ENCODE results near the gene GRK7. TPM values are rescaled to one million over a fixed set of nuclear protein-coding genes. Genes with fewer than 3 reads are reported as not detected.
A peak's percentile ranks its signal among the peaks of the same experiment; 100 is the strongest.

Gene GRK7
- total and polyA plus RNA-seq, 2 of the 13 experiments (the other 11 are each of a cell fraction or from before 2014, with no cell fraction given), result not detected

DNA sequence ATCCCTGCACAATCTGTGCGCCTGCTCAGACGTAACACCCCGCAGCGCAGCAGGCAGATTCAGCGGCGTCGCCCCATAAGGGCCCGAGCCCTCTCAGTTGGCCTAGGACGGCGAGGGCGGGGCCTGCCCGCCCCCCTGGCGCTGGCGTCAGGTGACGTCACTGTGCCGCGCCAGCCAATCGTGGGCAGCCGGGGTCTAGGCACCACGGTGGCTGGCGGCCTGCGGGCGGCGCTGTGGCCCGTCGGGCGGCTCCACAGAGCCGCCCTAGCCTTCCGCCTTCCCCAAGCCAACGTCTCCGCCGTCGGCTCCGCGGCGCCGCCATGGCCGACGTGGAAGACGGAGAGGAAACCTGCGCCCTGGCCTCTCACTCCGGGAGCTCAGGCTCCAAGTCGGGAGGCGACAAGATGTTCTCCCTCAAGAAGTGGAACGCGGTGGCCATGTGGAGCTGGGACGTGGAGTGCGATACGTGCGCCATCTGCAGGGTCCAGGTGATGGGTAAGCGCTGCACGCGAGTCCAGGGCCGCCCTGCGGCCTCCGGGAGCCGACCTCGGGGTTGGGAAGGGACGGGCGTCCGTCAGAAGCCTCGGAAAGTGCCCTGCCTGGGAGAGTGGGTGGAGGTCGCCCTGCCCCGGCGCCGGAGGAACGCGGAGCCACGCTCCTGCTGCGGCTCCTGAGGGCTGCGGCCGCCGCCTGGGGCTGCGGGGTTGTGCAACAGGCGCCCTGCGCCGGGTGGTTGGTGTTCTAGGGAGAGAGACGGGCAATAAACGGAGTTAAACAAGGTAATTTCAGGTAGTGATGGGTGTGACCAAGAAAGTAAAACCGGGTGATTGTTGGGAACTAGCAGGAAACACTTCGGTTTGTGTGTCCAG lies 25.0 kb upstream of the GRK7 start, which contains the start of gene RNF7 (continued):
- TF ChIP-seq ZSCAN29 (CRISPR knock-in tag; conservative IDR thresholded peaks at IDR 0.05), result peak; percentile 21; the same call in 1 of the 2 replicates
- no peak for TF ChIP-seq RFX1 (IDR thresholded peaks at IDR 0.05)
- TF ChIP-seq ZNF781 (CRISPR knock-in tag; IDR thresholded peaks at IDR 0.05; ENCODE audit: borderline replicate concordance, not compliant biosample characterization), result peak; percentile 18
- TF ChIP-seq, protein P1, sequence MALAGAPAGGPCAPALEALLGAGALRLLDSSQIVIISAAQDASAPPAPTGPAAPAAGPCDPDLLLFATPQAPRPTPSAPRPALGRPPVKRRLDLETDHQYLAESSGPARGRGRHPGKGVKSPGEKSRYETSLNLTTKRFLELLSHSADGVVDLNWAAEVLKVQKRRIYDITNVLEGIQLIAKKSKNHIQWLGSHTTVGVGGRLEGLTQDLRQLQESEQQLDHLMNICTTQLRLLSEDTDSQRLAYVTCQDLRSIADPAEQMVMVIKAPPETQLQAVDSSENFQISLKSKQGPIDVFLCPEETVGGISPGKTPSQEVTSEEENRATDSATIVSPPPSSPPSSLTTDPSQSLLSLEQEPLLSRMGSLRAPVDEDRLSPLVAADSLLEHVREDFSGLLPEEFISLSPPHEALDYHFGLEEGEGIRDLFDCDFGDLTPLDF (CRISPR knock-in tag; IDR thresholded peaks at IDR 0.05), result peak; percentile 42; the same call in 1 of the 2 replicates
- TF ChIP-seq DPF2 (CRISPR knock-in tag; IDR thresholded peaks at IDR 0.05; ENCODE audit: borderline replicate concordance, low read depth), result no peak
- peak; percentile 86 for TF ChIP-seq ELF3 (CRISPR knock-in tag; IDR thresholded peaks at IDR 0.05)
- TF ChIP-seq, protein P2, sequence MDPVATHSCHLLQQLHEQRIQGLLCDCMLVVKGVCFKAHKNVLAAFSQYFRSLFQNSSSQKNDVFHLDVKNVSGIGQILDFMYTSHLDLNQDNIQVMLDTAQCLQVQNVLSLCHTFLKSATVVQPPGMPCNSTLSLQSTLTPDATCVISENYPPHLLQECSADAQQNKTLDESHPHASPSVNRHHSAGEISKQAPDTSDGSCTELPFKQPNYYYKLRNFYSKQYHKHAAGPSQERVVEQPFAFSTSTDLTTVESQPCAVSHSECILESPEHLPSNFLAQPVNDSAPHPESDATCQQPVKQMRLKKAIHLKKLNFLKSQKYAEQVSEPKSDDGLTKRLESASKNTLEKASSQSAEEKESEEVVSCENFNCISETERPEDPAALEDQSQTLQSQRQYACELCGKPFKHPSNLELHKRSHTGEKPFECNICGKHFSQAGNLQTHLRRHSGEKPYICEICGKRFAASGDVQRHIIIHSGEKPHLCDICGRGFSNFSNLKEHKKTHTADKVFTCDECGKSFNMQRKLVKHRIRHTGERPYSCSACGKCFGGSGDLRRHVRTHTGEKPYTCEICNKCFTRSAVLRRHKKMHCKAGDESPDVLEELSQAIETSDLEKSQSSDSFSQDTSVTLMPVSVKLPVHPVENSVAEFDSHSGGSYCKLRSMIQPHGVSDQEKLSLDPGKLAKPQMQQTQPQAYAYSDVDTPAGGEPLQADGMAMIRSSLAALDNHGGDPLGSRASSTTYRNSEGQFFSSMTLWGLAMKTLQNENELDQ (CRISPR knock-in tag; IDR thresholded peaks at IDR 0.05; ENCODE audit: borderline replicate concordance), result no peak
- TF ChIP-seq, protein P3, sequence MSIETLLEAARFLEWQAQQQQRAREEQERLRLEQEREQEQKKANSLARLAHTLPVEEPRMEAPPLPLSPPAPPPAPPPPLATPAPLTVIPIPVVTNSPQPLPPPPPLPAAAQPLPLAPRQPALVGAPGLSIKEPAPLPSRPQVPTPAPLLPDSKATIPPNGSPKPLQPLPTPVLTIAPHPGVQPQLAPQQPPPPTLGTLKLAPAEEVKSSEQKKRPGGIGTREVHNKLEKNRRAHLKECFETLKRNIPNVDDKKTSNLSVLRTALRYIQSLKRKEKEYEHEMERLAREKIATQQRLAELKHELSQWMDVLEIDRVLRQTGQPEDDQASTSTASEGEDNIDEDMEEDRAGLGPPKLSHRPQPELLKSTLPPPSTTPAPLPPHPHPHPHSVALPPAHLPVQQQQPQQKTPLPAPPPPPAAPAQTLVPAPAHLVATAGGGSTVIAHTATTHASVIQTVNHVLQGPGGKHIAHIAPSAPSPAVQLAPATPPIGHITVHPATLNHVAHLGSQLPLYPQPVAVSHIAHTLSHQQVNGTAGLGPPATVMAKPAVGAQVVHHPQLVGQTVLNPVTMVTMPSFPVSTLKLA (IDR thresholded peaks at IDR 0.05), result no peak
- TF ChIP-seq ZNF724P (CRISPR knock-in tag; IDR thresholded peaks at IDR 0.05; ENCODE audit: borderline replicate concordance), result 0 out of 2 replicates have a peak, but pooled peaks have one; percentile 42
- no peak for TF ChIP-seq DNMT3B (CRISPR knock-in tag; conservative IDR thresholded peaks at IDR 0.05)
- TF ChIP-seq ZNF33A (CRISPR knock-in tag; IDR thresholded peaks at IDR 0.05; ENCODE audit: borderline replicate concordance), result no peak
- TF ChIP-seq ARNT2 (CRISPR knock-in tag; IDR thresholded peaks at IDR 0.05; ENCODE audit: low read depth), result peak; percentile 81; the same call in 1 of the 2 replicates
- TF ChIP-seq, protein P4, sequence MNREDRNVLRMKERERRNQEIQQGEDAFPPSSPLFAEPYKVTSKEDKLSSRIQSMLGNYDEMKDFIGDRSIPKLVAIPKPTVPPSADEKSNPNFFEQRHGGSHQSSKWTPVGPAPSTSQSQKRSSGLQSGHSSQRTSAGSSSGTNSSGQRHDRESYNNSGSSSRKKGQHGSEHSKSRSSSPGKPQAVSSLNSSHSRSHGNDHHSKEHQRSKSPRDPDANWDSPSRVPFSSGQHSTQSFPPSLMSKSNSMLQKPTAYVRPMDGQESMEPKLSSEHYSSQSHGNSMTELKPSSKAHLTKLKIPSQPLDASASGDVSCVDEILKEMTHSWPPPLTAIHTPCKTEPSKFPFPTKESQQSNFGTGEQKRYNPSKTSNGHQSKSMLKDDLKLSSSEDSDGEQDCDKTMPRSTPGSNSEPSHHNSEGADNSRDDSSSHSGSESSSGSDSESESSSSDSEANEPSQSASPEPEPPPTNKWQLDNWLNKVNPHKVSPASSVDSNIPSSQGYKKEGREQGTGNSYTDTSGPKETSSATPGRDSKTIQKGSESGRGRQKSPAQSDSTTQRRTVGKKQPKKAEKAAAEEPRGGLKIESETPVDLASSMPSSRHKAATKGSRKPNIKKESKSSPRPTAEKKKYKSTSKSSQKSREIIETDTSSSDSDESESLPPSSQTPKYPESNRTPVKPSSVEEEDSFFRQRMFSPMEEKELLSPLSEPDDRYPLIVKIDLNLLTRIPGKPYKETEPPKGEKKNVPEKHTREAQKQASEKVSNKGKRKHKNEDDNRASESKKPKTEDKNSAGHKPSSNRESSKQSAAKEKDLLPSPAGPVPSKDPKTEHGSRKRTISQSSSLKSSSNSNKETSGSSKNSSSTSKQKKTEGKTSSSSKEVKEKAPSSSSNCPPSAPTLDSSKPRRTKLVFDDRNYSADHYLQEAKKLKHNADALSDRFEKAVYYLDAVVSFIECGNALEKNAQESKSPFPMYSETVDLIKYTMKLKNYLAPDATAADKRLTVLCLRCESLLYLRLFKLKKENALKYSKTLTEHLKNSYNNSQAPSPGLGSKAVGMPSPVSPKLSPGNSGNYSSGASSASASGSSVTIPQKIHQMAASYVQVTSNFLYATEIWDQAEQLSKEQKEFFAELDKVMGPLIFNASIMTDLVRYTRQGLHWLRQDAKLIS (CRISPR knock-in tag; IDR thresholded peaks at IDR 0.05), result 0 out of 2 replicates have a peak, but pooled peaks have one; percentile 29
- no peak; the same call in 1 of the 2 replicates for TF ChIP-seq SMAD9 (CRISPR knock-in tag; IDR thresholded peaks at IDR 0.05)
- TF ChIP-seq, protein P5, sequence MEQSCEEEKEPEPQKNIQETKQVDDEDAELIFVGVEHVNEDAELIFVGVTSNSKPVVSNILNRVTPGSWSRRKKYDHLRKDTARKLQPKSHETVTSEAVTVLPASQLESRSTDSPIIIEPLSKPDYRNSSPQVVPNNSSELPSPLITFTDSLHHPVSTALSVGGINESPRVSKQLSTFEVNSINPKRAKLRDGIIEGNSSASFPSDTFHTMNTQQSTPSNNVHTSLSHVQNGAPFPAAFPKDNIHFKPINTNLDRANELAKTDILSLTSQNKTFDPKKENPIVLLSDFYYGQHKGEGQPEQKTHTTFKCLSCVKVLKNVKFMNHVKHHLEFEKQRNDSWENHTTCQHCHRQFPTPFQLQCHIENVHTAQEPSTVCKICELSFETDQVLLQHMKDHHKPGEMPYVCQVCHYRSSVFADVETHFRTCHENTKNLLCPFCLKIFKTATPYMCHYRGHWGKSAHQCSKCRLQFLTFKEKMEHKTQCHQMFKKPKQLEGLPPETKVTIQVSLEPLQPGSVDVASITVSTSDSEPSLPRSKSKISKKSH (CRISPR knock-in tag; IDR thresholded peaks at IDR 0.05; ENCODE audit: borderline replicate concordance), result peak; percentile 90
- no peak for TF ChIP-seq MLLT10 (CRISPR knock-in tag; IDR thresholded peaks at IDR 0.05)
- peak; percentile 79; the same call in 1 of the 2 replicates for TF ChIP-seq ZNF224 (CRISPR knock-in tag; IDR thresholded peaks at IDR 0.05)
